BE2C (cell line): ENCODE results near the gene CCNL2. TPM values are rescaled to one million over a fixed set of nuclear protein-coding genes. Genes with fewer than 3 reads are reported as not detected.
"Not testable (repeated sequence)": the region's sequence is repeated elsewhere in the genome, so short reads cannot be mapped to it uniquely, and the experiment has no call there.

Experiments used
- DNase-seq: peaks from one replicate; pipeline ENCODE4 v3.0.0-alpha.2; 2020
- H3K27me3 ChIP-seq: fragments of 250-450 bp; sonication (Bioruptor Pico); 2 replicates; pipeline ENCODE4 v1.5.1; 2020; ENCODE audit warnings: mild to moderate bottlenecking
- H3K36me3 ChIP-seq: fragments of 250-450 bp; sonication (Bioruptor Pico); 2 replicates; pipeline ENCODE4 v1.5.1; 2020; ENCODE audit warnings: mild to moderate bottlenecking
- H3K4me1 ChIP-seq: fragments of 250-450 bp; sonication (Bioruptor Pico); 2 replicates; pipeline ENCODE4 v1.5.1; 2020
- H3K4me3 ChIP-seq: 2 replicates; pipeline ENCODE4 v1.5.1; 2011; ENCODE audit warnings: low read depth, low read length
- H3K9me3 ChIP-seq: fragments of 250-450 bp; sonication (Bioruptor Pico); 2 replicates; pipeline ENCODE4 v1.5.1; 2020
- CTCF ChIP-seq: IDR thresholded peaks from 2 replicates; pipeline ENCODE4 v1.5.1; 2012; ENCODE audit warnings: mild to moderate bottlenecking, low read depth, low read length
- polyA plus RNA-seq: library from polyadenylated mRNA; unstranded; fragments of >200 nt; gene quantifications from one replicate; pipeline ENCODE4 v1.2.1, GENCODE V29; 2012; ENCODE audit warnings: low read depth, missing spikeins; ENCODE audit not compliant: insufficient read length, insufficient read depth

Gene CCNL2
- 491 TPM for polyA plus RNA-seq

DNA sequence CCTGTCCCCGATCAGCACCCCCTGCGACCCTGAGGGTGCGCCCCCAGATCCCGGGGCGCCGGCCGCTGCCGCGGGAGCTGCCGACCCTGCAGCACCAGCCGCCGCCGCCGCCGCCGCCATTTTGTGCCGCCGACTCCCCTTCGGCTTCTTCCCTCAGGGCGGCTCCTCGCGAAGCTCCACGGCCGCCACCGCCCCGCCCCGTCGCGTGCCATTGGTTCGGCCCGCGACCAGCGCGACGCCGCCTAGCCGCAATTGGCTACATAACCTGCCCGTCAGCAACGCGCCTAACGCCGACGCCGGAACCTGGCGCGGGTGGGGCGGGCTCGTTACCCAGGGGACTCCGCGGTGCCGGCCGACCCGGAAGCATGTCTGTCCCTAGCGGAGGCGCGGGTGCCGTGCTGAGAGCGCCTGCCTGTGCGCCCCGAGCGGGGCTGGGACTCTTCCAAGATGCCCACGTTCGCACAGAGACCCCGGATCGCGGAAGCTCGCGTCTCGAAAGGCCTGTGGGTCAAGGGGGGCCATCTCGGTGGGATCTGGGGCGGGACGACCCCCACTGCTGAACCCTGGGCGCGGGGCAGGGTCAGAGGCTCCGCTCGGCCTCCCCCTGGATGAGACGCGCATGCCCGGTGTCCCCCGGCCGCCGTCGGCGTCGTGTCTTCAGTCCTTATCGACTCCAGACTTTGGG is at the start of gene CCNL2:
CCNL2 (minus strand) TSS at position 149 of the 685 bp plus-strand sequence; CDS start at position 120, 29 bp downstream.
- Histone ChIP-seq H3K4me3 (peak within 1 kb of the TSS; percentile 87), H3K36me3 (peaks cover 65% of the 10 kb centered on the region), H3K4me1 (no peaks in the 10 kb centered on the region; the same call in 1 of the 2 replicates), H3K27me3 (no peaks in the 10 kb centered on the region), H3K9me3 (no peaks in the 10 kb centered on the region)
- DNase-seq: peak; percentile 100
- peak; percentile 51 for TF ChIP-seq CTCF

DNA sequence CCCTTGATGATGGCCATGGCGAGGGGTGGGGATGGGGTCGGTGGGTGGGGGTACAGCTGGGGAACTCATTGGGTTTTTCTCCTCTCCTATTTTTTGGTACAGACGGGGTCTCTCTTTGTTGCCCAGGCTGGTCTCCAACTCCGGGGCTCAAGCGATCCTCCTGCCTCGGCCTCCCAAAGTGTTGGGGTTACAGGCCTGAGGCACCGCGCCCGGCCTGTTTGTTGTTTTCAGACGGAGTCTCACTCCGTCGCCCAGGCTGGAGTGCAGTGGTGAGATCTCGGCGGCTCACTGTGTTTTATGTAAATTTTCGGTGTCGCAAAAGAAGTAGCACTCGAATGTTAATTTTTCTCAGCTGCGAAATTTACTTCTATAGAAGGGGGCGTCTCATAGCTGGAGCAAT is 47.5 kb upstream of the CCNL2 start:
- H3K36me3 ChIP-seq, H3K4me1 ChIP-seq, H3K4me3 ChIP-seq, DNase-seq, H3K27me3 ChIP-seq, H3K9me3 ChIP-seq: not testable (repeated sequence)

DNA sequence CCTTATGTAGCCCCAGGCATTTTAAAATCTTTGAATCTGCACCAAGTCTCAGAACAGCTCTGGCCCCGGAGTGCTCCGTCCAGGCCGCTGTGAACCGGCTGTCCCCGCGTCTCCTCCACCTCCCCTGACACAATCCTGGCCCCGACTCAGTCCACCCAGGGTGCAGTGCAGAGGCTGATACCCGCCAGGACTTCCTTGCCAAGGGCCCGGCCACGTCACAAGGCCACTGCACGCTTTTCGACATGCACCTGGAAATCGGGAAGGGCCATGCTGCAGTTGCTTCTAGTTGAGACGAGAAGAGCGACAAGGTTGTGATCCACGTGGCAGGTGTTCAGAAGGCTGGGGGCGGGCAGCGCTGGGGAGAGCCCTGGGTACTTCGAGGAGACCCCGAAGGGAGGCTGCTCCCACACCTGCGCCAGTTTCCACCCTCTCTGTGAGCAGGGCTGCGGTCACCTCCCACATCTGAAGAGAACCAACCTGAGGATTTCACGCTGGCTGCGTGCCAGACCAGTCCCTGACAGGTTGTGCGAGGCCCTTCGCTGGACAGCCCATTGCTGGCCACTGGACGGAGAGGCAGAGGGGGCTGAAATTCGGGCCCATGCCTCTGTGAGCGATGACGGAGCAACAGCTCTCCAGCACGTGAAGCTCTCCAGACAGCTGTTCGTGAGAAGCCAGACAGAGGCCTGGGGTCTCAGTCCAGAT is 43.1 kb upstream of the CCNL2 start:
- peak; percentile 15 for DNase-seq
- TF ChIP-seq CTCF: no peak
- Histone ChIP-seq H3K4me1 (peaks cover 2% of the 10 kb centered on the region; the same call in 1 of the 2 replicates), H3K36me3 (no peaks in the 10 kb centered on the region), H3K27me3 (no peaks in the 10 kb centered on the region), H3K4me3 (no peak overlapping the region), H3K9me3 (no peaks in the 10 kb centered on the region)

- peak; percentile 95 for TF ChIP-seq CTCF
- DNase-seq: peak; percentile 83
- H3K27me3 ChIP-seq: no peaks in the 10 kb centered on the region
- H3K9me3 ChIP-seq: no peaks in the 10 kb centered on the region
- no peak overlapping the region for H3K4me3 ChIP-seq
- peaks cover 2% of the 10 kb centered on the region; the same call in 1 of the 2 replicates for H3K4me1 ChIP-seq
- H3K36me3 ChIP-seq: no peaks in the 10 kb centered on the region
Observed at GRCh38 chr1:1441002-1441888, 42.1 kb upstream of the CCNL2 start.

DNA sequence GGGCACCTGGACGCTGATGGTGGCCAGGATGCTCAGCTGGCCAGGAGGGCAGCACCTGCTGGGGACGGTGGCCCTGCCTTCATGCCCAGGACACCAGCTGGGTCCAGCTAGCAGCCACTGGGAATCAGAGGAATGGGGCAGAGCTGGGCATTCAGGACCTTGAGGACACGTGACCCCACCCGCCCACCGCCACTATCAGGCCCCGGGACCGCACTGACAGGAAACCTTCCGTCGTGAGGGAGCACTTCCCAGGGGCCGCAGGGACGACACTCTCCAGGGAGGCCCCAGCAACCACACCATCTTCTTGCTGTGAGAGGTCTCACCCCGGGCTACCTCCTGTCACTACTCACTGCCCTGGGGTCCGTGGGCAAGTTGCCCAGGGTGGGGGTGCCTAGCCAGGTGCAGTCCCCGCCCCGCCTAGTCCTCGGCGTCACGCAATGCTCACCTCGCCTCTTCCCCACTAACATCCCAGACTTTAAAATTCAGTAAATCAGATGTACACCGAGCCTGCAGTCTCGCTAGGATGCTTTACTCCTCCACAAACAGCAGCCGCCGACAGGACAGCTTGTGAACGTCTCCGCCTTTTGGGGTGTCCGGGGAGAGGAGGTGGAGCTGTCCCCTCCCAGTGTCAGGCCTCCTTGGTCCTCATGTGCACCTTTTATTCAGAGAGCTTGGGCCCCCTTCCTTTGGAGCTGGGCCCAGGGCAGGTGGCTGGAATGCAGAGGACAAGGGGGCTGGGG is 41.3 kb upstream of the CCNL2 start:
- Histone ChIP-seq H3K4me1 (peaks cover 2% of the 10 kb centered on the region; the same call in 1 of the 2 replicates), H3K9me3 (no peaks in the 10 kb centered on the region), H3K4me3 (no peak overlapping the region), H3K36me3 (no peaks in the 10 kb centered on the region), H3K27me3 (no peaks in the 10 kb centered on the region)
- DNase-seq: no peak
- TF ChIP-seq CTCF: no peak
